Activated CD4-positive, CD25-positive, alpha-beta regulatory T cell treated with anti-CD3 and anti-CD28 coated beads, Interleukin-2, amount 50 U/mL, for 16 hours (primary cell): Measurements from ENCODE around the gene PTPRE.

ENCODE experiments used
- DNase-seq: peaks from one replicate; pipeline ENCODE4 v3.0.0-alpha.2; 2020; ENCODE audit warnings: low read depth, low spot score

The PTPRE gene

GRCh38 chr10:128022261-128023196 lies 115.6 kb downstream of the PTPRE start:
- no peak for DNase-seq

GRCh38 chr10:128024426-128024825 lies 117.5 kb downstream of the PTPRE start:
- no peak for DNase-seq

- DNase-seq = no peak
These were observed 118.5 kb downstream of the PTPRE start for GRCh38 chr10:128025437-128025836.

GRCh38 chr10:128025951-128026350 lies 119.0 kb downstream of the PTPRE start:
- DNase-seq = no peak

GRCh38 chr10:128026615-128027300 lies 119.9 kb downstream of the PTPRE start:
- DNase-seq = no peak

- DNase-seq = no peak
These were observed 120.4 kb downstream of the PTPRE start for GRCh38 chr10:128027306-128027705.

- no peak for DNase-seq
These were observed 121.1 kb downstream of the PTPRE start for GRCh38 chr10:128027822-128028507.

GRCh38 chr10:128028508-128029289 lies 121.8 kb downstream of the PTPRE start:
- DNase-seq = no peak

- DNase-seq = no peak
These were observed 122.4 kb downstream of the PTPRE start for GRCh38 chr10:128029290-128029651.

GRCh38 chr10:128029731-128030369 lies 122.9 kb downstream of the PTPRE start:
- no peak for DNase-seq

- no peak for DNase-seq
These were observed 123.7 kb downstream of the PTPRE start for GRCh38 chr10:128030498-128031072.

GRCh38 chr10:128031216-128031615 lies 124.3 kb downstream of the PTPRE start:
- no peak for DNase-seq

GRCh38 chr10:128032466-128032865 lies 125.6 kb downstream of the PTPRE start:
- no peak for DNase-seq

GRCh38 chr10:128035557-128035973 lies 128.7 kb downstream of the PTPRE start:
- DNase-seq = peak; percentile 18

- no peak for DNase-seq
These were observed 129.2 kb downstream of the PTPRE start for GRCh38 chr10:128036011-128036615.

GRCh38 chr10:128036746-128037543 lies 130.0 kb downstream of the PTPRE start:
- DNase-seq = no peak

GRCh38 chr10:128040096-128040495 lies 133.2 kb downstream of the PTPRE start:
- no peak for DNase-seq

- DNase-seq = no peak
These were observed 133.8 kb downstream of the PTPRE start for GRCh38 chr10:128040681-128041080.

- no peak for DNase-seq
These were observed 135.3 kb downstream of the PTPRE start for GRCh38 chr10:128042131-128042610.
